Activated T-cell treated with anti-CD3 and anti-CD28 coated beads, Interleukin-2, amount 50 U/mL, for 72 hours (primary cell): Measurements from ENCODE around the gene KRT6C. TPM values are rescaled to one million over a fixed set of nuclear protein-coding genes. Genes with fewer than 3 reads are reported as not detected.
"Not testable (repeated sequence)": the region's sequence is repeated elsewhere in the genome, so short reads cannot be mapped to it uniquely, and the experiment has no call there.

Experiments
- ATAC-seq, 2 donors: fragments of 150-1000 bp; cut with Tn5 transposase; replicated peaks in 1 of 2; 2 replicates each; pipeline ENCODE4 v1.10.0; 2021; ENCODE audit warnings: moderate library complexity in 2 of 2, mild to moderate bottlenecking in 1 of 2
- DNase-seq, 2 donors: peaks; one replicate each; pipeline ENCODE4 v3.0.0; 2021 to 2022; ENCODE audit warnings: mixed read lengths in 1 of 2
- H3K27ac Mint-ChIP-seq: one replicate; pipeline ENCODE4 v1.8.0; 2022; ENCODE audit warnings: mild to moderate bottlenecking, moderate library complexity, mixed read lengths
- H3K27me3 Mint-ChIP-seq: one replicate; pipeline ENCODE4 v1.8.0; 2022; ENCODE audit warnings: low read depth, mixed read lengths
- H3K36me3 Mint-ChIP-seq, 2 donors: one replicate each; pipeline ENCODE4 v1.8.0; 2022; ENCODE audit warnings: mixed read lengths in 2 of 2, mild to moderate bottlenecking in 1 of 2; ENCODE audit not compliant: insufficient read depth in 2 of 2
- H3K4me1 Mint-ChIP-seq: one replicate; pipeline ENCODE4 v1.8.0; 2022; ENCODE audit warnings: low read depth, mixed read lengths
- H3K4me3 Mint-ChIP-seq, 2 donors: one replicate each; pipeline ENCODE4 v1.8.0; 2022; ENCODE audit warnings: mild to moderate bottlenecking in 2 of 2, mixed read lengths in 2 of 2, moderate library complexity in 2 of 2
- H3K9me3 Mint-ChIP-seq, 2 donors: one replicate each; pipeline ENCODE4 v1.8.0; 2022; ENCODE audit warnings: mixed read lengths in 2 of 2
- total RNA-seq, 2 donors: library from RNA; stranded (reverse); gene quantifications; one replicate each; pipeline ENCODE4 v1.2.3, GENCODE V29; 2022

Gene KRT6C
- total RNA-seq, 2 donors from 2014 or later: not detected

- Mint-ChIP-seq H3K4me1 (no peaks in the 10 kb centered on the region), H3K36me3 (peaks cover 0 to 6% of the 10 kb centered on the region in 2 donors), H3K27ac (no peak overlapping the region), H3K9me3 (peaks cover 5 to 6% of the 10 kb centered on the region in 2 donors), H3K4me3 (no peak overlapping the region), H3K27me3 (peaks cover 15% of the 10 kb centered on the region)
- ATAC-seq (no peak), DNase-seq (no peak)
These were observed 41.1 kb upstream of the KRT6C start for GRCh38 chr12:52514471-52515318.

GRCh38 chr12:52513736-52514135, 40.1 kb upstream of the KRT6C start:
- DNase-seq: no peak
- Mint-ChIP-seq H3K4me1 (no peaks in the 10 kb centered on the region), H3K27ac (no peak overlapping the region), H3K27me3 (peaks cover 19% of the 10 kb centered on the region), H3K9me3 (peaks cover 5 to 6% of the 10 kb centered on the region in 2 donors), H3K4me3 (no peak overlapping the region), H3K36me3 (peaks cover 0 to 6% of the 10 kb centered on the region in 2 donors)
- ATAC-seq: no peak

GRCh38 chr12:52508211-52508610, 34.6 kb upstream of the KRT6C start:
- DNase-seq (no peak), ATAC-seq (no peak)
- Mint-ChIP-seq H3K27ac (no peak overlapping the region), H3K36me3 (peaks cover 0 to 6% of the 10 kb centered on the region in 2 donors), H3K4me3 (no peak overlapping the region), H3K27me3 (peaks cover 47% of the 10 kb centered on the region), H3K9me3 (peaks cover 5 to 6% of the 10 kb centered on the region in 2 donors), H3K4me1 (no peaks in the 10 kb centered on the region)

- Mint-ChIP-seq H3K4me1 (no peaks in the 10 kb centered on the region), H3K4me3 (no peak overlapping the region), H3K36me3 (peaks cover 0 to 6% of the 10 kb centered on the region in 2 donors), H3K9me3 (peaks cover 5 to 6% of the 10 kb centered on the region in 2 donors), H3K27ac (no peak overlapping the region), H3K27me3 (peaks cover 40% of the 10 kb centered on the region)
- DNase-seq (no peak), ATAC-seq (no peak)
These were observed 33.5 kb upstream of the KRT6C start for GRCh38 chr12:52506858-52507715.

- no peak for DNase-seq
- no peaks in the 10 kb centered on the region for H3K9me3 Mint-ChIP-seq
- H3K36me3 Mint-ChIP-seq: no peaks in the 10 kb centered on the region
- H3K27me3 Mint-ChIP-seq: peaks cover 25% of the 10 kb centered on the region
- no peak for ATAC-seq
- H3K27ac Mint-ChIP-seq: no peak overlapping the region
- H3K4me1 Mint-ChIP-seq: no peaks in the 10 kb centered on the region
- H3K4me3 Mint-ChIP-seq: no peak overlapping the region
These were observed 29.3 kb upstream of the KRT6C start for GRCh38 chr12:52502877-52503276.

GRCh38 chr12:52501490-52501889, 27.9 kb upstream of the KRT6C start:
- Mint-ChIP-seq H3K4me1 (no peaks in the 10 kb centered on the region), H3K27ac (no peak overlapping the region), H3K9me3 (no peaks in the 10 kb centered on the region), H3K27me3 (peaks cover 13% of the 10 kb centered on the region), H3K36me3 (no peaks in the 10 kb centered on the region), H3K4me3 (no peak overlapping the region)
- DNase-seq (no peak), ATAC-seq (no peak)

GRCh38 chr12:52500574-52500973, 27.0 kb upstream of the KRT6C start:
- H3K4me3 Mint-ChIP-seq, H3K27me3 Mint-ChIP-seq, H3K36me3 Mint-ChIP-seq, H3K27ac Mint-ChIP-seq, H3K9me3 Mint-ChIP-seq, ATAC-seq, H3K4me1 Mint-ChIP-seq, DNase-seq: not testable (repeated sequence)

- DNase-seq (no peak), ATAC-seq (no peak)
- peaks cover 12% of the 10 kb centered on the region for H3K27me3 Mint-ChIP-seq
- H3K4me1 Mint-ChIP-seq: no peaks in the 10 kb centered on the region
- H3K36me3 Mint-ChIP-seq: no peaks in the 10 kb centered on the region
- H3K4me3 Mint-ChIP-seq: no peak overlapping the region
- no peak overlapping the region for H3K27ac Mint-ChIP-seq
- H3K9me3 Mint-ChIP-seq: no peaks in the 10 kb centered on the region
These were observed 26.4 kb upstream of the KRT6C start for GRCh38 chr12:52499806-52500560.

GRCh38 chr12:52498946-52499345, 25.3 kb upstream of the KRT6C start:
- Mint-ChIP-seq H3K4me1 (no peaks in the 10 kb centered on the region), H3K4me3 (no peak overlapping the region), H3K36me3 (no peaks in the 10 kb centered on the region), H3K27me3 (peaks cover 14% of the 10 kb centered on the region), H3K27ac (no peak overlapping the region), H3K9me3 (no peaks in the 10 kb centered on the region)
- no peak for DNase-seq
- ATAC-seq: no peak

GRCh38 chr12:52497975-52498374, 24.4 kb upstream of the KRT6C start:
- Mint-ChIP-seq H3K4me1 (no peaks in the 10 kb centered on the region), H3K27me3 (peaks cover 14% of the 10 kb centered on the region), H3K36me3 (no peaks in the 10 kb centered on the region), H3K27ac (no peak overlapping the region), H3K4me3 (no peak overlapping the region), H3K9me3 (no peaks in the 10 kb centered on the region)
- ATAC-seq (no peak), DNase-seq (no peak)

GRCh38 chr12:52496590-52497071, 23.0 kb upstream of the KRT6C start:
- ATAC-seq (no peak), DNase-seq (no peak)
- H3K4me3 Mint-ChIP-seq: no peak overlapping the region
- H3K9me3 Mint-ChIP-seq: no peaks in the 10 kb centered on the region
- no peaks in the 10 kb centered on the region for H3K36me3 Mint-ChIP-seq
- no peaks in the 10 kb centered on the region for H3K4me1 Mint-ChIP-seq
- H3K27ac Mint-ChIP-seq: no peak overlapping the region
- peaks cover 23% of the 10 kb centered on the region for H3K27me3 Mint-ChIP-seq

- Mint-ChIP-seq H3K4me3 (no peak overlapping the region), H3K27ac (no peak overlapping the region), H3K9me3 (no peaks in the 10 kb centered on the region), H3K27me3 (peaks cover 29% of the 10 kb centered on the region), H3K4me1 (no peaks in the 10 kb centered on the region), H3K36me3 (no peaks in the 10 kb centered on the region)
- DNase-seq (no peak), ATAC-seq (no peak)
These were observed 22.4 kb upstream of the KRT6C start for GRCh38 chr12:52496054-52496453.

GRCh38 chr12:52495389-52495788, 21.8 kb upstream of the KRT6C start:
- Mint-ChIP-seq H3K4me3 (no peak overlapping the region), H3K9me3 (no peaks in the 10 kb centered on the region), H3K27me3 (peaks cover 33% of the 10 kb centered on the region), H3K27ac (no peak overlapping the region), H3K4me1 (no peaks in the 10 kb centered on the region), H3K36me3 (no peaks in the 10 kb centered on the region)
- DNase-seq: no peak
- no peak for ATAC-seq
